ENCODE measurements around the gene KCNN3.

DNA sequence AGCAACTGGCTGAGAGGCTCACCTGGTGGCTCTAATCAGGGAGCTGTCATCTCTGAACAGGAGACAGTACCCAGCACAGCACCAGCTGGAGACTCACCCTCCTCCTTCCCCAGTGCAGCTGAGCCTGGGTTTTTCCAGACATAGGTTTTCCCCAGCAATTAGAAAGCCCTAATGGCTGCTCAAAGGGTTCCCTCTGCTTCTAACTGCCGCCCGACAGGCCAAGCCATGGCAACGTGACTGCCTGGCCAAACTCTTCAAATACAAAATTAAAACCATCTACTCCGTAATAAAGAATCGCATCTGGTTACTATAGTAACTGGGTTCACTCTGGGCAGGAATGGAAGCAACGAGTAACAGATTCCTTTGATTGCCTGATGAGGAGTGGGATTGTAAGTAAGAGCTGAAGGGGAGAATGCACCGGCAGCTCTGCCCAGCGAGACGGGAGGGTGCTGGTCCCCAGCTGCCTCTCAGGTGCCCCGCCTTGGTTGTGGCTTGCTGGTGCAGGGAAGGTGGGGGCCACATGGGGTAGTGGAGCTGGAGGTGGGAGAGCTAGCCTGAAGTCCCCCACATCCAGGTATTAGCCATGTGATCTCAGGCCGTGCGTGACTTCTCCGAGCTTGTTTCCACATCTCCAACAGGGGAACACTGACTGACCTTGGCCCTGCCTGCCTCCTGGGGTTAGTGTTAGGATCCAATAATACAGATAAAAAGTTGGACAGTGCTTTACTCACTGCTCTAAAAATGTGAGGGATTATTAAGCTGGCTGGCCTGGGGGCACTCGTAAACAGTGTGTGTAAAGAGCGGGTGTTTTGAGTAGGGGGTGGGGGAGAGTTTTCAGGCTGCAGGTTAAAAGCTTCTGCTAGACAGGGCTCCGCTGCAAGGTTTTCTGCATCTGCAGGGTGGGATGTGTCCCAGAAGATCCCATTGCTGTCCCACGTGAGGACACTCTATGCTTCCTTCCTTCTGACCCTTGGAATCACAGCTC, 94.2 kb downstream of the KCNN3 start:
- TF ChIP-seq, protein P1, sequence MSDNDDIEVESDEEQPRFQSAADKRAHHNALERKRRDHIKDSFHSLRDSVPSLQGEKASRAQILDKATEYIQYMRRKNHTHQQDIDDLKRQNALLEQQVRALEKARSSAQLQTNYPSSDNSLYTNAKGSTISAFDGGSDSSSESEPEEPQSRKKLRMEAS (CRISPR knock-in tag; IDR thresholded peaks at IDR 0.05) = no peak
- TF ChIP-seq, protein P2, sequence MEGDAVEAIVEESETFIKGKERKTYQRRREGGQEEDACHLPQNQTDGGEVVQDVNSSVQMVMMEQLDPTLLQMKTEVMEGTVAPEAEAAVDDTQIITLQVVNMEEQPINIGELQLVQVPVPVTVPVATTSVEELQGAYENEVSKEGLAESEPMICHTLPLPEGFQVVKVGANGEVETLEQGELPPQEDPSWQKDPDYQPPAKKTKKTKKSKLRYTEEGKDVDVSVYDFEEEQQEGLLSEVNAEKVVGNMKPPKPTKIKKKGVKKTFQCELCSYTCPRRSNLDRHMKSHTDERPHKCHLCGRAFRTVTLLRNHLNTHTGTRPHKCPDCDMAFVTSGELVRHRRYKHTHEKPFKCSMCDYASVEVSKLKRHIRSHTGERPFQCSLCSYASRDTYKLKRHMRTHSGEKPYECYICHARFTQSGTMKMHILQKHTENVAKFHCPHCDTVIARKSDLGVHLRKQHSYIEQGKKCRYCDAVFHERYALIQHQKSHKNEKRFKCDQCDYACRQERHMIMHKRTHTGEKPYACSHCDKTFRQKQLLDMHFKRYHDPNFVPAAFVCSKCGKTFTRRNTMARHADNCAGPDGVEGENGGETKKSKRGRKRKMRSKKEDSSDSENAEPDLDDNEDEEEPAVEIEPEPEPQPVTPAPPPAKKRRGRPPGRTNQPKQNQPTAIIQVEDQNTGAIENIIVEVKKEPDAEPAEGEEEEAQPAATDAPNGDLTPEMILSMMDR (IDR thresholded peaks at IDR 0.05) = no peak

All from WTC11 (cell line).